GM23248 (cell line): ENCODE results near the gene HCN3. TPM values are rescaled to one million over a fixed set of nuclear protein-coding genes. Genes with fewer than 3 reads are reported as not detected.
A peak's percentile ranks its signal among the peaks of the same experiment; 100 is the strongest.

Experiments
- DNase-seq: peaks from one replicate; pipeline ENCODE4 v3.0.0-alpha.2; 2015
- H2AFZ ChIP-seq: fragments of 200-600 bp; sonication (generic); 2 replicates; pipeline ENCODE4 v1.6.1; 2016; ENCODE audit warnings: antibody characterized with exemption
- H3F3A ChIP-seq: fragments of 200-600 bp; sonication (generic); 2 replicates; pipeline ENCODE4 v1.6.1; 2016; ENCODE audit warnings: mild to moderate bottlenecking, antibody characterized with exemption, mixed run types; ENCODE audit not compliant: insufficient read depth
- H3K27ac ChIP-seq: fragments of 200-600 bp; sonication (generic); 2 replicates; pipeline ENCODE4 v1.5.1; 2016; ENCODE audit warnings: mild to moderate bottlenecking
- H3K27me3 ChIP-seq: fragments of 200-600 bp; sonication (generic); replicated peaks from 2 replicates; pipeline ENCODE4 v1.6.1; 2016; ENCODE audit warnings: mild to moderate bottlenecking; ENCODE audit not compliant: insufficient read depth
- H3K36me3 ChIP-seq: fragments of 200-600 bp; sonication (generic); 2 replicates; pipeline ENCODE4 v1.6.1; 2016; ENCODE audit warnings: low read depth, mild to moderate bottlenecking
- H3K4me1 ChIP-seq: fragments of 200-600 bp; sonication (generic); 2 replicates; pipeline ENCODE4 v1.6.1; 2016; ENCODE audit warnings: mild to moderate bottlenecking; ENCODE audit not compliant: insufficient read depth
- H3K4me2 ChIP-seq: fragments of 200-600 bp; sonication (generic); one replicate; pipeline ENCODE4 v1.6.1; 2016; ENCODE audit warnings: mild to moderate bottlenecking; ENCODE audit not compliant: unreplicated experiment
- H3K4me3 ChIP-seq: fragments of 200-600 bp; sonication (generic); 2 replicates; pipeline ENCODE4 v1.5.1; 2016; ENCODE audit warnings: mild to moderate bottlenecking
- H3K79me2 ChIP-seq: fragments of 200-600 bp; sonication (generic); 2 replicates; pipeline ENCODE4 v1.6.1; 2016; ENCODE audit warnings: mild to moderate bottlenecking; ENCODE audit not compliant: insufficient read depth
- H3K9ac ChIP-seq: fragments of 200-600 bp; sonication (generic); 2 replicates; pipeline ENCODE4 v1.6.1; 2016; ENCODE audit warnings: mild to moderate bottlenecking
- H3K9me2 ChIP-seq: fragments of 200-600 bp; sonication (generic); 2 replicates; pipeline ENCODE4 v1.6.1; 2016; ENCODE audit warnings: mixed run types, mild to moderate bottlenecking, moderate library complexity; ENCODE audit not compliant: insufficient read depth
- H3K9me3 ChIP-seq: fragments of 200-600 bp; sonication (generic); one replicate; pipeline ENCODE4 v1.6.1; 2017; ENCODE audit warnings: low read depth
- H4K20me1 ChIP-seq: fragments of 200-600 bp; sonication (generic); 2 replicates; pipeline ENCODE4 v1.6.0; 2016; ENCODE audit not compliant: insufficient read depth
- EZH2 ChIP-seq: fragments of 200-600 bp; sonication (generic); IDR thresholded peaks from 2 replicates; pipeline ENCODE4 v1.6.1; 2018; ENCODE audit warnings: antibody characterized with exemption, mild to moderate bottlenecking; ENCODE audit not compliant: insufficient read depth, poor library complexity, severe bottlenecking
- EZH2phosphoT487 ChIP-seq: fragments of 200-600 bp; sonication (generic); IDR thresholded peaks from 2 replicates; pipeline ENCODE4 v1.6.1; 2018; ENCODE audit warnings: antibody characterized with exemption, moderate library complexity, mild to moderate bottlenecking, low read depth; ENCODE audit not compliant: insufficient read depth
- WGBS, 2 experiments: methylation state at CpG; one replicate each; pipeline ENCODE4 v1.1.6; 2015 to 2017; ENCODE audit warnings: low lambda C conversion rate in 2 of 2, low coverage in 1 of 2; ENCODE audit errors: missing lambda C conversion rate in 2 of 2; 5-methylcytosine and 5-hydroxymethylcytosine counted together
- in situ Hi-C: fragments of 300-500 bp; cut with MboI; formaldehyde crosslinking; loops from 2 replicates; pipeline ENCODE4 v1.15.0; 2020
- polyA plus RNA-seq: library from polyadenylated mRNA; unstranded; fragments of >200 nt; fragmentation: Nextera tagmentation; extraction: Ambion mirVana; gene quantifications from 2 replicates; pipeline ENCODE4 v1.2.1, GENCODE V29; 2016
- total RNA-seq: library from RNA; depleted of rRNA; stranded (reverse); fragments of >200 nt; shearing (Covaris generic); gene quantifications from 2 replicates; pipeline ENCODE4 v1.2.3, GENCODE V29; 2014

Gene HCN3
- total and polyA plus RNA-seq, 2 experiments from 2014 or later = 1.4 to 1.6 TPM

GRCh38 chr1:155253797-155254196 lies 23.5 kb upstream of the HCN3 start:
- Histone ChIP-seq H3K9me3 (no peaks in the 10 kb centered on the region), H3K79me2 (peaks cover 23% of the 10 kb centered on the region), H3K36me3 (no peaks in the 10 kb centered on the region), H3K4me1 (peaks cover 7% of the 10 kb centered on the region; the same call in 1 of the 2 replicates), H3K27ac (0 out of 2 replicates have a peak overlapping the region, but pooled peaks have one; percentile 12), H4K20me1 (no peaks in the 10 kb centered on the region), H3K9ac (peak overlapping the region; percentile 84), H3F3A (peaks cover 17% of the 10 kb centered on the region), H3K9me2 (no peaks in the 10 kb centered on the region), H2AFZ (peak overlapping the region; percentile 83; the same call in 1 of the 2 replicates), H3K27me3 (no peaks in the 10 kb centered on the region), H3K4me3 (peak overlapping the region; percentile 77), H3K4me2 (peak overlapping the region; percentile 84)
- TF ChIP-seq EZH2phosphoT487 = no peak
- no peak for TF ChIP-seq EZH2
- peak; percentile 57 for DNase-seq
- WGBS, 2 experiments = 40 to 53% methylated on average over 5 of the region's 5 CpGs
- in situ Hi-C loops = no loop called here

DNA sequence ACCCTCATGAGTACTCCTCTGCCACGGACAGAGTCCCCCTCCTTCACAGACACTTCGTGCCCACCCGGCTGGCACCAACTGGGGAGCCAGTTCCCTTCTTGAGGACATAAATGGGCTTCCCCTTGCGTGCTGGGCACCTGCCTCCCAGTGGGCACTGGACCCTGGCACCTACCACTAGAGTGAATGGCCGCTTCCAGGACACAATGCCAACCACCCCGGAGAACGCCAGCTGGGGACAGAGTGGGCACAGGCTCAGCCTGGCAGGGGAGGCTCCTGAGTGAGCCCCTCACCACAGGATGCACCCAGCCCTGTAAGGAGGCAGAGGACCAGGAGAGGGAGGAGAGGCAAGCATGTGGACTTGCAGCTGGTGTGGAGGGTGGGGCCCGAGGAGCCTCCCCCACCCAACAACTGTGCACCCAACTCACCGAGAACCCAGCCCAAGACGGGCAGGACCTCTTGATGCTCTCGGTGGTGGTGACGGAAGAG lies 23.0 kb upstream of the HCN3 start:
- WGBS, 2 experiments = 13 to 15% methylated on average over 12 of the region's 12 CpGs
- Histone ChIP-seq H4K20me1 (no peaks in the 10 kb centered on the region), H3K9me2 (no peaks in the 10 kb centered on the region), H3K79me2 (peaks cover 25% of the 10 kb centered on the region), H2AFZ (peak overlapping the region; percentile 83), H3K27me3 (no peaks in the 10 kb centered on the region), H3K4me3 (peak overlapping the region; percentile 77), H3K36me3 (no peaks in the 10 kb centered on the region), H3K4me1 (peaks cover 7% of the 10 kb centered on the region; the same call in 1 of the 2 replicates), H3F3A (peaks cover 17% of the 10 kb centered on the region), H3K27ac (0 out of 2 replicates have a peak overlapping the region, but pooled peaks have one; percentile 12), H3K9me3 (no peaks in the 10 kb centered on the region), H3K4me2 (peak overlapping the region; percentile 84), H3K9ac (peak overlapping the region; percentile 84)
- DNase-seq = no peak
- TF ChIP-seq EZH2 (no peak), EZH2phosphoT487 (no peak)
- in situ Hi-C loops = no loop called here

DNA sequence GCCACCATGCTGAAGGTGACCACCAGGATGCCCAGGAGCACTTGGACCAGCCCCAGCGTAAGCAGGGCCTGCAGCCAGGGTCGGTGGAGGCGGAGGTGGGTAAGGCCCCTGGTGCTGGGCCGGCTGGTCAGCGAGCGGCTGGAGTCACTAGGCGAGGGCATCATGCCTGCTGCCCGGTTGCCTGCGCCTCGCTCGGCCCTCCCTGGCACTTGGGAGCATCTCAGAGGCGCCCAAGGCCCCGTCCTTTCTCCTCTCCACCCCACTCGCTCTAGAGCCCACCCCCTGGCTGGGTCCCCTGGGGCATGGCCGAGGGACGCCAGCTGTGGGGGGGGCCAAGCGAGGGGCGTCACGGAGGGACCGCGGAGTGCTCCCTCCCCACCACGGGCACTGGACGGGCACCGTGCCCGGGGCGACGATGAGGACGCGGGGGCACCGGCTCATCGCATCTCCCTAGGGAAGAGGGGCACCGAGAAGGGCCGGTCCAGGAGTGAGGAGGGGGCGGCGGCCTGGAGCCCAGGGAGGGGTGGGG lies 22.5 kb upstream of the HCN3 start:
- Histone ChIP-seq H3K27me3 (no peaks in the 10 kb centered on the region), H3F3A (peaks cover 17% of the 10 kb centered on the region), H2AFZ (peak overlapping the region; percentile 83), H4K20me1 (no peaks in the 10 kb centered on the region), H3K4me3 (peak overlapping the region; percentile 77), H3K4me2 (peak overlapping the region; percentile 84), H3K9me2 (no peaks in the 10 kb centered on the region), H3K4me1 (peaks cover 7% of the 10 kb centered on the region; the same call in 1 of the 2 replicates), H3K9ac (peak overlapping the region; percentile 84), H3K79me2 (peaks cover 30% of the 10 kb centered on the region), H3K9me3 (no peaks in the 10 kb centered on the region), H3K36me3 (no peaks in the 10 kb centered on the region), H3K27ac (peak overlapping the region; percentile 84)
- 1 to 3% methylated on average over 26 to 34 of the region's 35 CpGs for WGBS, 2 experiments
- no peak for TF ChIP-seq EZH2phosphoT487
- TF ChIP-seq EZH2 = no peak
- in situ Hi-C loops = no loop called here
- peak; percentile 52 for DNase-seq

DNA sequence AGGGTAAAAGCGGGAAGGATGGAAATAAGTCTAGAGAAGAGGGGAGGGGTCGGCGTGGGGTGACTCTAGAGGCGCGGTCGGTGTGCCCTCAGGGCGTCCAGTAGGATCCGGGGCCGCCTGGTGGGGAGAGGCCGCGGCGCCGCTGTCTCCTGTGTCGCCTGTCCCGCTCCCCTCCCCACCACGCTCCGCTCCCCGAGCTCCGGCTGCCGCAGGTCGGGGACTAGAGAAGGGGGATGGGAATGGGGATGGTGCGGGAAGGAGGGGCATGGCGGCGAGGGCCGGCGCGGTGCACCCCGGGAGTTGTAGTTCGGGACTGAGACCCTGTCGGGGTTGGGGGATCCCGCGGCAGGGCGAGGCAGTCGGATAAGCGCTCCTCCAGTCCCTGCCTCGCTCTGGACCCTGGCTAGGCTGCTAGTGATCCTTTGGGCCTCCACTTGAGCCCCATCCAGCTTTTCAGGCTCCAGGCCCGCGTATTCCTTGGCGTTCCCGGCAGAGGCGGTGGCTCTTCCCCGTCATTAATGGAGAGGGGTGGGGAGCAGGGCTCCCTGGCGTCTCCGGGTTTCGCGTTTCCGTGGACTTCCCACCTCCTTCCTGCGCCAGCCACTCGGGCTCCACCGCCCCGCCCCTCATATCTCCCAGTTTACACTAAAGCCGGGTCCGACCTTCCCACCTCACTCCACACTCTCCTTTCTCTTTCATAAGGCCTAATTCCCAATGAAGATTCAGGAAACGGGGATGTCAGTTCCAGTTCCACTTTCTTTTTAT lies 21.8 kb upstream of the HCN3 start, which contains the start of gene ENTREP3:
TSS of gene ENTREP3 (minus strand) at position 241 of the 765 bp plus-strand sequence. CDS start 606 bp downstream, outside the sequence.
- Histone ChIP-seq H3K9me2 (no peaks in the 10 kb centered on the region), H3K4me3 (peak within 1 kb of the TSS; percentile 77), H3K4me2 (peak within 1 kb of the TSS; percentile 84), H3K4me1 (peaks cover 7% of the 10 kb centered on the region; the same call in 1 of the 2 replicates), H3K9ac (peak within 1 kb of the TSS; percentile 84), H4K20me1 (no peaks in the 10 kb centered on the region), H3K79me2 (peaks cover 36% of the 10 kb centered on the region), H3F3A (peaks cover 17% of the 10 kb centered on the region), H3K36me3 (no peaks in the 10 kb centered on the region), H3K9me3 (no peaks in the 10 kb centered on the region), H2AFZ (peak within 1 kb of the TSS; percentile 83), H3K27me3 (no peaks in the 10 kb centered on the region), H3K27ac (peak within 1 kb of the TSS; percentile 84)
- DNase-seq = peak; percentile 86
- WGBS, 2 experiments = 1 to 3% methylated on average over 22 to 54 of the region's 54 CpGs
- in situ Hi-C loops = no loop called here
- TF ChIP-seq EZH2 (no peak), EZH2phosphoT487 (no peak)
